GM18517 (cell line): ENCODE data around the gene CARF.
A peak's percentile ranks its signal among the peaks of the same experiment; 100 is the strongest.
"Not testable (repeated sequence)": the region's sequence is repeated elsewhere in the genome, so short reads cannot be mapped to it uniquely, and the experiment has no call there.

ENCODE experiments used
- ATAC-seq: cut with Tn5 transposase; IDR thresholded peaks from one replicate; pipeline ENCODE4 v1.9.1; 2021; ENCODE audit warnings: mild to moderate bottlenecking, moderate library complexity; ENCODE audit not compliant: unreplicated experiment

The CARF gene

GRCh38 chr2:202933958-202934357 is 21.9 kb downstream of the CARF start:
- no peak for ATAC-seq

GRCh38 chr2:202934456-202934855 is 22.4 kb downstream of the CARF start:
- ATAC-seq, result no peak

- ATAC-seq, result no peak
Measured at GRCh38 chr2:202938960-202939359, 26.9 kb downstream of the CARF start.

GRCh38 chr2:202941771-202942170 is 29.7 kb downstream of the CARF start:
- ATAC-seq, result no peak

GRCh38 chr2:202944408-202944807 is 32.3 kb downstream of the CARF start:
- ATAC-seq, result no peak

GRCh38 chr2:202944816-202945215 is 32.7 kb downstream of the CARF start:
- no peak for ATAC-seq

- ATAC-seq, result no peak
Measured at GRCh38 chr2:202945497-202945896, 33.4 kb downstream of the CARF start.

- not testable (repeated sequence) for ATAC-seq
Measured at GRCh38 chr2:202949333-202949732, 37.3 kb downstream of the CARF start.

GRCh38 chr2:202950592-202950991 is 38.5 kb downstream of the CARF start:
- ATAC-seq, result no peak

- ATAC-seq, result no peak
Measured at GRCh38 chr2:202960524-202960923, 48.4 kb downstream of the CARF start.

GRCh38 chr2:202963712-202964111 is 51.6 kb downstream of the CARF start:
- ATAC-seq, result no peak

GRCh38 chr2:202965810-202966460 is 53.9 kb downstream of the CARF start:
- peak; percentile 75 for ATAC-seq

- not testable (repeated sequence) for ATAC-seq
Measured at GRCh38 chr2:202969404-202969803, 57.3 kb downstream of the CARF start.

GRCh38 chr2:202976809-202977208 is 64.7 kb downstream of the CARF start:
- ATAC-seq, result no peak

GRCh38 chr2:202982779-202983491 is 70.9 kb downstream of the CARF start:
- no peak for ATAC-seq

- ATAC-seq, result no peak
Measured at GRCh38 chr2:202989749-202990148, 77.7 kb downstream of the CARF start.

- no peak for ATAC-seq
Measured at GRCh38 chr2:202990501-202990900, 78.4 kb downstream of the CARF start.

GRCh38 chr2:202997113-202997512 is 85.0 kb downstream of the CARF start:
- not testable (repeated sequence) for ATAC-seq

GRCh38 chr2:203002054-203002821 is 90.2 kb downstream of the CARF start:
- ATAC-seq, result no peak

GRCh38 chr2:203003716-203004115 is 91.6 kb downstream of the CARF start:
- ATAC-seq, result no peak

- ATAC-seq, result peak; percentile 96
Measured at GRCh38 chr2:203014456-203015199, 102.6 kb downstream of the CARF start, which contains the start of gene NBEAL1. Gene NBEAL1 (plus strand): TSS chr2:203014875. CDS start chr2:203016385, 1,510 bp downstream.
